AG09319 (cell line): ENCODE measurements around the gene IL21R.

ENCODE experiments used
- DNase-seq: peaks from one replicate; pipeline ENCODE4 v3.0.0-alpha.2; 2010; ENCODE audit warnings: low read depth; ENCODE audit errors: extremely low read depth
- TF ChIP-seq, protein P1 (sequence below): IDR thresholded peaks from 2 replicates; pipeline ENCODE4 v1.5.1; 2011; ENCODE audit warnings: low read depth, mild to moderate bottlenecking, inconsistent platforms, low read length, moderate library complexity

Gene IL21R

GRCh38 chr16:27425961-27426360, 24.0 kb downstream of the IL21R start:
- no peak for DNase-seq
- TF ChIP-seq, protein P1, sequence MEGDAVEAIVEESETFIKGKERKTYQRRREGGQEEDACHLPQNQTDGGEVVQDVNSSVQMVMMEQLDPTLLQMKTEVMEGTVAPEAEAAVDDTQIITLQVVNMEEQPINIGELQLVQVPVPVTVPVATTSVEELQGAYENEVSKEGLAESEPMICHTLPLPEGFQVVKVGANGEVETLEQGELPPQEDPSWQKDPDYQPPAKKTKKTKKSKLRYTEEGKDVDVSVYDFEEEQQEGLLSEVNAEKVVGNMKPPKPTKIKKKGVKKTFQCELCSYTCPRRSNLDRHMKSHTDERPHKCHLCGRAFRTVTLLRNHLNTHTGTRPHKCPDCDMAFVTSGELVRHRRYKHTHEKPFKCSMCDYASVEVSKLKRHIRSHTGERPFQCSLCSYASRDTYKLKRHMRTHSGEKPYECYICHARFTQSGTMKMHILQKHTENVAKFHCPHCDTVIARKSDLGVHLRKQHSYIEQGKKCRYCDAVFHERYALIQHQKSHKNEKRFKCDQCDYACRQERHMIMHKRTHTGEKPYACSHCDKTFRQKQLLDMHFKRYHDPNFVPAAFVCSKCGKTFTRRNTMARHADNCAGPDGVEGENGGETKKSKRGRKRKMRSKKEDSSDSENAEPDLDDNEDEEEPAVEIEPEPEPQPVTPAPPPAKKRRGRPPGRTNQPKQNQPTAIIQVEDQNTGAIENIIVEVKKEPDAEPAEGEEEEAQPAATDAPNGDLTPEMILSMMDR, result no peak

DNA sequence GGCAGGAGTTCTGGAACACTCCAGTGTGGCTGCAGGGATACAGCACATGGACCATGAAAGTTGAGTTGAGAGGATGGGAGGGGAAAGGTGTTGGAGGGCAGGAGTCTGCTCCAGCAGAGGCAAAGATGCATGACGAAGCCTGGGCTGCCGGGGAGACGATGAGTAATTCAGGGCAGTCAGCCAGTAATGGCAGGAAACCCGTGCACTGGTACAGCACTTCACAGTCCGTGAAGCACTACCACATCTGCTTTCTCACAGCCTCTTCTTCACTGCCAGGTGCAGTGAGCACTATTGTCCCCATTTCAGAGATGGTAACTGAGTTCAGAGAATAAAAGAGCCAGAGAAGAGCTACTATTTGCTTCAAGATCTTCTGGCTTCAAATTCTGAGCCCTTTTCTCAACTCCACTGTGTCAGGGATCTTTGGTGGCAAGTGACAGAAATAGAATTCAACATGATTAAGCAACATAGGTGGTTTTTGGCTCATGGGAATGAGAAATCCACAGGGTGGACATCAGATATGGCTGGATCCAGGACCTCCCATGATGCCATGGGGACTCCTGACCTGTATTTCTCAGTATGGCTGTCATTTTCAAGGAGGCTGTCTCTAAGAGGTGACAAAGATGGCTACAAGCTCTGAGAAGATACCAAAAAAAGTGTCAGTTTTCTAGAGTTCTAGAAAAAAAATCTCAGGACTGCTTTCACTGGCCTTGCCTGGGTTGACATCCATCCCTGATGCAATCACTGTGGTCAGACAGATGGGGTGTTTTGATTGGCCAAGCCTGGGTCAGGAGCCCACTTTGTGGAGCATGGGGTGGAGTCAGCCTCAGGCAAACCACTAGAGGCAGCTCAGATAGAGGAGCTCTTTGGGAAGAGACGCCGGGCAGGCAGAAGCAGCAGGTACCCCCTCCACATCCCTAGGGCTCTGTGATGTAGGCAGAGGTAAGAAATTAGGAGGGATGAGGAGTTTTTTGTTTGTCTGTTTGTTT, 24.7 kb downstream of the IL21R start:
- TF ChIP-seq, protein P1, result no peak; the same call in 1 of the 2 replicates
- peak; percentile 53 for DNase-seq

- DNase-seq, result no peak
- TF ChIP-seq, protein P1, result no peak
Observed at GRCh38 chr16:27427538-27427937, 25.6 kb downstream of the IL21R start.

GRCh38 chr16:27428026-27428785, 26.2 kb downstream of the IL21R start:
- TF ChIP-seq, protein P1, result no peak; the same call in 1 of the 2 replicates
- DNase-seq, result no peak

DNA sequence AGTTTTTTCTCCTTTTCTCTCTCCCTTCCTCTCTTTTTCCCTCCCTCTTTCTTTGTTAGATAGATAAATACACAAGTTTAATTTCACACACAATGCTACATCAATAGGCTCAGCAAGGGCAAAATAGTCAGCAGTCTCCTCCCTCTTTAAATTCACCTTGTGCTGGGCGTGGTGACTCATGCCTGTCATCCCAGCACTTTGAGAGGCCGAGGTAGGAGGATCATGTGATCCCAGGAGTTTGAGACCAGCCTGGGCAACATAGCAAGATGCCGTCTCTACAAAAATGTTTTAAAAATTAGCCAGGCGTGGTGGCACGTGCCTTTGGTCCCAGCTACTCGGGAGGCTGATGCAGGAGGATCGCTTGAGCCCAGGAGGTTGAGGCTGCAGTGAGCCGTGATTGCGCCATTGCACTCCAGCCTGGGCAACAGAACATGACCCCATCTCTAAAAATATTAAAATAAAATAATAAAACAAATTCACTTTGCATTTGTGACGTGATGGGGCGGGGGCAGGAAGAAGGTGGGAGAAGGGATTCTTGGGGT, 27.4 kb downstream of the IL21R start:
- TF ChIP-seq, protein P1, result no peak
- DNase-seq, result no peak

- TF ChIP-seq, protein P1, result no peak
Observed at GRCh38 chr16:27429981-27430441, 28.0 kb downstream of the IL21R start.

More at GRCh38 chr16:27429981-27430441, 28.0 kb downstream of the IL21R start:
- no peak for DNase-seq
